GM12864 (cell line): ENCODE data around the gene CDC5L.

Experiments used
- DNase-seq: peaks from one replicate; pipeline ENCODE4 v3.0.0-alpha.2; 2011; ENCODE audit warnings: low read depth
- H3K4me3 ChIP-seq: 2 replicates; pipeline ENCODE4 v1.5.1; 2011; ENCODE audit warnings: mild to moderate bottlenecking, low read depth, low read length, control low read depth
- CTCF ChIP-seq: IDR thresholded peaks from 2 replicates; pipeline ENCODE4 v1.5.1; 2011; ENCODE audit warnings: low read depth, mild to moderate bottlenecking, moderate library complexity, low read length, control low read depth, inconsistent platforms; ENCODE audit errors: missing control alignments

CDC5L gene

GRCh38 chr6:44474643-44475042 is 87.1 kb downstream of the CDC5L start:
- H3K4me3 ChIP-seq = no peak overlapping the region
- TF ChIP-seq CTCF = no peak
- DNase-seq = no peak

GRCh38 chr6:44475417-44475778 is 87.9 kb downstream of the CDC5L start:
- no peak for DNase-seq
- no peak for TF ChIP-seq CTCF
- no peak overlapping the region for H3K4me3 ChIP-seq

- H3K4me3 ChIP-seq = no peak overlapping the region
- no peak for DNase-seq
- TF ChIP-seq CTCF = peak; percentile 92
Observed at GRCh38 chr6:44475779-44476434, 88.4 kb downstream of the CDC5L start.

GRCh38 chr6:44476849-44477248 is 89.3 kb downstream of the CDC5L start:
- no peak overlapping the region for H3K4me3 ChIP-seq
- no peak for TF ChIP-seq CTCF
- no peak for DNase-seq

- H3K4me3 ChIP-seq = no peak overlapping the region
- TF ChIP-seq CTCF = no peak
- DNase-seq = no peak
Observed at GRCh38 chr6:44477293-44477894, 89.9 kb downstream of the CDC5L start.

- no peak for TF ChIP-seq CTCF
- no peak overlapping the region for H3K4me3 ChIP-seq
- DNase-seq = no peak
Observed at GRCh38 chr6:44478158-44478557, 90.7 kb downstream of the CDC5L start.
